Measurements from ENCODE around the gene GEMIN5.

GEMIN5 gene

DNA sequence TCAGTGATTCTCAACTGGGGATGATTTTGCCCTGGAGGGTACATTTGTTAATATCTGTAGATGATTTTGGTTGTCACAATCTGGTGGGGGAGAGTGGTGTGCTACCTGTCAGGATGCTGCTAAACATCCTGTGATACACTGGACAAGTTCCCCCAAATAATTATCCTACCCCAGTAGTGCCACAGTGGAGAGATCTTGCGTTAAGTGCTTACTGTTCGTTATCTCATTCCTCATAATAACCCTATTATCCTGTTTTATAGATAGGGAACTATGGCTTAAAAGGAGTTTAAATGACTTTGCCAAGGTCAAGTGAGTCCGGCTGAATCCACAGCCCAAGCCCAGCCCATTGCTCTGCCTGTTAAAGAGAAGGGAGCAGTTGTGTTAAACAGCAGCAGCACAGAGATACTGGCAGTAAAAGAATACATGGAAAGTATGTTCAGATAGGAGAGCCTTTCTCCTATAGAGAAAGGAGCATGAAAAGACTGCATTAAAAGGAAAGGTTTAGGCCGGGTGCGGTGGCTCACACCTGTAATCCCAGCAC, 64.2 kb downstream of the GEMIN5 start:
- no peak overlapping the region for H3K4me3 ChIP-seq (replicated peaks; ENCODE audit: low read depth, low read length)
- TF ChIP-seq, protein P1, sequence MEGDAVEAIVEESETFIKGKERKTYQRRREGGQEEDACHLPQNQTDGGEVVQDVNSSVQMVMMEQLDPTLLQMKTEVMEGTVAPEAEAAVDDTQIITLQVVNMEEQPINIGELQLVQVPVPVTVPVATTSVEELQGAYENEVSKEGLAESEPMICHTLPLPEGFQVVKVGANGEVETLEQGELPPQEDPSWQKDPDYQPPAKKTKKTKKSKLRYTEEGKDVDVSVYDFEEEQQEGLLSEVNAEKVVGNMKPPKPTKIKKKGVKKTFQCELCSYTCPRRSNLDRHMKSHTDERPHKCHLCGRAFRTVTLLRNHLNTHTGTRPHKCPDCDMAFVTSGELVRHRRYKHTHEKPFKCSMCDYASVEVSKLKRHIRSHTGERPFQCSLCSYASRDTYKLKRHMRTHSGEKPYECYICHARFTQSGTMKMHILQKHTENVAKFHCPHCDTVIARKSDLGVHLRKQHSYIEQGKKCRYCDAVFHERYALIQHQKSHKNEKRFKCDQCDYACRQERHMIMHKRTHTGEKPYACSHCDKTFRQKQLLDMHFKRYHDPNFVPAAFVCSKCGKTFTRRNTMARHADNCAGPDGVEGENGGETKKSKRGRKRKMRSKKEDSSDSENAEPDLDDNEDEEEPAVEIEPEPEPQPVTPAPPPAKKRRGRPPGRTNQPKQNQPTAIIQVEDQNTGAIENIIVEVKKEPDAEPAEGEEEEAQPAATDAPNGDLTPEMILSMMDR (IDR thresholded peaks at IDR 0.05; ENCODE audit: low read depth, low read length, missing control alignments): no peak
- DNase-seq (ENCODE audit: extremely low read depth, low read depth): no peak

DNA sequence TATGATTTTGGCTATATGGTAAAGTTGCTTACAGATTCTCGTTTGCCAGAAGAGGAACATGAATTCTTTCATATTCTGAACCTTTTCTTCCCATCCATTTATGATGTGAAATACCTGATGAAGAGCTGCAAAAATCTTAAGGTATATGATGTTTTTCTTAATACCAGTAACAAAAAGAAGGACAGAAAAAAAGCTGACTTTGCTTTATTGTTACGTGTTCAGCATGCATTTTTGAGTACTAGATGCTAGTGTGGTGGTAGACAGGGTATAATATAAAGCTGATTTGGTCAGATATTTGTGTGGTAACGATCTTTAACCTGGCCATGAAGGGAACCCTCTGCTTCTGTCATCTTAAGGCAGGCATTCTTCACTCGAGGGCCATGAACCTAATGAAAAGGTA, 66.3 kb downstream of the GEMIN5 start:
- TF ChIP-seq, protein P1 (IDR thresholded peaks at IDR 0.05; ENCODE audit: low read depth, low read length, missing control alignments): no peak
- DNase-seq (ENCODE audit: extremely low read depth, low read depth): no peak
- H3K4me3 ChIP-seq (replicated peaks; ENCODE audit: low read depth, low read length): no peak overlapping the region

DNA sequence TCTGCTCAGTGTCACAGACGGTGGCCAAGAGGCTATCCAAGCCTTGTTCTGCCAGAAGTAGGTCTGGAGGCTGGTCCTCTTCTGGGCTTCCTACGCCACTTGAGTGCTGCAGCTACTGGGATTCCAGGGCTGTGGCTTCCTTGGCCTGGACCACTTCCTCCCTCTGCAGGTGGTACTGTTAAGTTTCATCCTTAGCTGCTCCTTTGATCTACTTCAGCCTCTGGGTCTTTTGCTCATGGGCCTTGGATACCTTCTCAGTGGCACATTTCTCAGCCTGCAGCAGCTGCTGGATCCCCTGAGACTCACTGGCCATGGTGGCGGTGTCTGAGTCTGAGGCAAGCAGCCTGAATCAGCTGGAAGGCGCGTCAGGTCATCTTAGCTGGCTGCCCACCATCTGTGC, 69.3 kb downstream of the GEMIN5 start:
- TF ChIP-seq, protein P1 (IDR thresholded peaks at IDR 0.05; ENCODE audit: low read depth, low read length, missing control alignments): peak; percentile 11
- no peak overlapping the region for H3K4me3 ChIP-seq (replicated peaks; ENCODE audit: low read depth, low read length)
- DNase-seq (ENCODE audit: extremely low read depth, low read depth): no peak

DNA sequence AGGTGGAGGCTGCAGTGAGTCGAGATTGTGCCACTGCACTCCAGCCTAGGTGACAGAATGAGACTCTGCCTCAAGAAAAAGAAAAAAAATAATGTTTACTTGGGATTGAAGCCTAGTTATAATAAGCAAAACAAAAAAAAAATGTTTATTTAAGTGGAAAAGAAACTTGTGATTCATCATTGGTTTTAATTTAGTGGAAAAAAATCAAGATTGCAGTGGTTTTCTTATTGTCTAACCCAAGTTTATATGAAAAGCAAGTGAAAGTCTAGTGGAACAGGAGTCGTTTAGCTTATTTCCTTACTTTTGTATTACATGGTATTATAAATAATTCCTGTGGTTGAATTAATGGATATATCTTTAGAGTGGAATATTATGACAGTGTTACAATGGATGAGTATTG, 71.2 kb downstream of the GEMIN5 start:
- DNase-seq (ENCODE audit: extremely low read depth, low read depth): no peak
- TF ChIP-seq, protein P1 (IDR thresholded peaks at IDR 0.05; ENCODE audit: low read depth, low read length, missing control alignments): no peak
- no peak overlapping the region for H3K4me3 ChIP-seq (replicated peaks; ENCODE audit: low read depth, low read length)

DNA sequence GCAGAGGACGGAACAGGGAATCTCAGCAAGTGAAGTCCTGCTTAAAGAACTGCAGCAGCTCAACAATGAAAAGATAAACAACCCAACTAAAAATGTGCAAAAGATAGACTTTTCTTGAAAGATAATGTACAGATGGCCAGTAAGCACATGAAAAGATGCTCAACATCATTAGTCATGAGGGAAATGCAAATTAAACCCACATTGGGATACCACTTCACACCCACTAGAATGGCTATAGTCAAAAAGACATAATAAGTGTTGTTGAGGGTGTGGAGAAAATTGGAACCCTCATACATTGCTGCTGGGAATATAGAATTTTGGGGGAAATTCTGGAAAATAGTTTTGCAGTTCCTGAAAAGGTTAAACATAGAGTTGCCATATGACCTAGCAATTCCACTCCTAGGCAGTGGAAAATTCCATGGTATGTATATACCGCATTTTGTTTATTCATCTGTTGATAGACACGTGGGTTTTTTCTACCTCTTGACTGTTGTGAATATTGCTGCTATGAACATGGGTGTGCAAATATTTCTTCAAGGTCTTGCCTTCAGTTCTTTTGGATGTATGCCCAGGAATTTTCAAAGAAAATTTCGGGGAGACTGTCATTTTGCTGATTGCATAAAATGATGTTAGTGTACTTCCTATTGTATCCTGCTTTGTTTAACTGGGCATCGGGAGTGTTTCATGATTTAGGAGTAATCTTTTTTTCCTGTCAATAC, 72.4 kb downstream of the GEMIN5 start:
- no peak overlapping the region for H3K4me3 ChIP-seq (replicated peaks; ENCODE audit: low read depth, low read length)
- TF ChIP-seq, protein P1 (IDR thresholded peaks at IDR 0.05; ENCODE audit: low read depth, low read length, missing control alignments): no peak
- no peak for DNase-seq (ENCODE audit: extremely low read depth, low read depth)

DNA sequence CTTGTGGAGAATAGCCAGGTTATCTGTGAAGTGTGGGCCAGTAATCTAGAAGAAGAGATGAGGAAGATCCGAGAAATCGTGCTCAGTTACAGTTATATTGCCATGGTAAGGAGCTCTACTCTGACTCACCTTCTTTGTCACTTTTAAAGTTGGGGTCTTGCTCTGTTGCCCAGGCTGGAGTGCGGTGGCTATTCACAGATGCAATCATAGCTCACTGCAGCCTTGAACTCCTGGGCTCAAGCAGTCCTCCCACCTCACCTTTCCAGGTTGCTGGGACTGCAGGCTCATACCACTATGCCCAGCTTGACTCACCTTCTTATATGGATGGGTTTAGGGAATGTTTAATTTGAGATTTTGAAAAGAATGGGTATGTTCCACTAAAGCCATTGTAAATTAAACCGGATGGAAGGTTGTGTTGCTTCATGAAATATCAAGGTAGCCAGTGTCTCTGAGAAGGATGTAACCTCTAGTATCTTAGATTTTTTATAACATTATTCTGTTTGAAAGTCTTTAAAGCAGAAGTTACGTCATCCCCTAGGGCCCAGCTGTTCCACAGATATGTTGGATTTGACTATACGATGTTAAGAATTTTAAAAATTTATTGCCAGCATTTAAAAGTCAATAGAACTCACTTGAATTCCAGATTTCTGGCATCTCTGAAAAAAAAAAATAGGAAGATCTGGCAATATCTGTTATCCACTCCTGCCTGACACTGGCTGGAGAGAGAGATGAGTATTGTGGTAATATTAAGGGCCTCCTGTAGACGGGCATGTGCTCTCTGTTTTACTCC, 74.5 kb downstream of the GEMIN5 start:
- TF ChIP-seq, protein P1 (IDR thresholded peaks at IDR 0.05; ENCODE audit: low read depth, low read length, missing control alignments): no peak
- no peak overlapping the region for H3K4me3 ChIP-seq (replicated peaks; ENCODE audit: low read depth, low read length)
- no peak for DNase-seq (ENCODE audit: extremely low read depth, low read depth)
